Spleen (tissue), 7 donors: ENCODE measurements around the gene NCOR1.

Experiments
- POLR2A ChIP-seq, 3 donors: fragments of 450-650 bp; IDR thresholded peaks; one replicate each; pipeline ENCODE4 v1.5.1; 2017; ENCODE audit warnings: antibody characterized with exemption in 3 of 3, mild to moderate bottlenecking in 1 of 3
- POLR2AphosphoS5 ChIP-seq, 3 donors: sonication (generic); formaldehyde crosslinking; IDR thresholded peaks; one replicate each; pipeline ENCODE4 v1.5.1; 2017; ENCODE audit warnings: antibody characterized with exemption in 3 of 3
- TF ChIP-seq, protein P1 (sequence below), 11 experiments: fragments of 200-600 bp in 7 of 11; fragments of 450-650 bp in 4 of 11; sonication (generic) in 4 of 11; IDR thresholded peaks in 8 of 11; conservative IDR thresholded peaks in 3 of 11; 1 replicate in 7 of 11; 2 replicates in 4 of 11; pipeline versions ENCODE4 v1.4.0 to v1.8.0; 2016 to 2021; ENCODE audit warnings: antibody characterized with exemption in 11 of 11, inconsistent platforms in 4 of 11, mild to moderate bottlenecking in 1 of 11
- donor health status: DM: no; HTN: no; CAD: no; lungs with moderate emphysema.
- donor health status: DM: no; HTN: no; CAD: no.
- donor health status: DM: no; HTN: no; CAD: no.

DNA sequence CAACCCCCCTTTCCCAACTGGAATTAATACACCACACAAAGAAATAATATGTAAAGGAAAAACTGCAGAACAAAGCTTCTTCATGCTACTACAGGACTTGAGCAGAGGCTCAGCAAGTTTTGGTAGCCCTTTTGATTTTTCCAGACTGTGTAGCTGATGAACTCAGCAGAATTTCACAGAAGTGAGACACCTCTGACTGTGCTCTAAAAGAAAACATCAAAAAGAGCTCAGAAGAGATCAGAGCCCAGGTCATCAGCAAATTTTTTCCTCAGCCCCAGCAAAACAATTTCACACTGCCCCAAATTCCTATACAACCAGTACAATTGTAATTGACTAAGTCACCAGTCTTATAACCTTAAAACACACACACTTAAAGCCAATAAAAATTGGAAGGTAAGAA lies 177.7 kb downstream of the NCOR1 start:
- TF ChIP-seq, protein P1, sequence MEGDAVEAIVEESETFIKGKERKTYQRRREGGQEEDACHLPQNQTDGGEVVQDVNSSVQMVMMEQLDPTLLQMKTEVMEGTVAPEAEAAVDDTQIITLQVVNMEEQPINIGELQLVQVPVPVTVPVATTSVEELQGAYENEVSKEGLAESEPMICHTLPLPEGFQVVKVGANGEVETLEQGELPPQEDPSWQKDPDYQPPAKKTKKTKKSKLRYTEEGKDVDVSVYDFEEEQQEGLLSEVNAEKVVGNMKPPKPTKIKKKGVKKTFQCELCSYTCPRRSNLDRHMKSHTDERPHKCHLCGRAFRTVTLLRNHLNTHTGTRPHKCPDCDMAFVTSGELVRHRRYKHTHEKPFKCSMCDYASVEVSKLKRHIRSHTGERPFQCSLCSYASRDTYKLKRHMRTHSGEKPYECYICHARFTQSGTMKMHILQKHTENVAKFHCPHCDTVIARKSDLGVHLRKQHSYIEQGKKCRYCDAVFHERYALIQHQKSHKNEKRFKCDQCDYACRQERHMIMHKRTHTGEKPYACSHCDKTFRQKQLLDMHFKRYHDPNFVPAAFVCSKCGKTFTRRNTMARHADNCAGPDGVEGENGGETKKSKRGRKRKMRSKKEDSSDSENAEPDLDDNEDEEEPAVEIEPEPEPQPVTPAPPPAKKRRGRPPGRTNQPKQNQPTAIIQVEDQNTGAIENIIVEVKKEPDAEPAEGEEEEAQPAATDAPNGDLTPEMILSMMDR (IDR thresholded peaks at IDR 0.05 in 8 of 11, conservative IDR thresholded peaks at IDR 0.05 in 3 of 11): no peak
- TF ChIP-seq POLR2AphosphoS5 (IDR thresholded peaks at IDR 0.05): no peak
- no peak for TF ChIP-seq POLR2A (IDR thresholded peaks at IDR 0.05)
